HG03575 (cell line): Measurements from ENCODE around the gene DNAH10.

Source experiments
- ATAC-seq: cut with Tn5 transposase; IDR thresholded peaks from one replicate; pipeline ENCODE4 v1.9.1; 2021; ENCODE audit not compliant: unreplicated experiment, insufficient number of reproducible peaks, low FRiP score; ENCODE audit errors: extremely low read depth

Gene DNAH10

DNA sequence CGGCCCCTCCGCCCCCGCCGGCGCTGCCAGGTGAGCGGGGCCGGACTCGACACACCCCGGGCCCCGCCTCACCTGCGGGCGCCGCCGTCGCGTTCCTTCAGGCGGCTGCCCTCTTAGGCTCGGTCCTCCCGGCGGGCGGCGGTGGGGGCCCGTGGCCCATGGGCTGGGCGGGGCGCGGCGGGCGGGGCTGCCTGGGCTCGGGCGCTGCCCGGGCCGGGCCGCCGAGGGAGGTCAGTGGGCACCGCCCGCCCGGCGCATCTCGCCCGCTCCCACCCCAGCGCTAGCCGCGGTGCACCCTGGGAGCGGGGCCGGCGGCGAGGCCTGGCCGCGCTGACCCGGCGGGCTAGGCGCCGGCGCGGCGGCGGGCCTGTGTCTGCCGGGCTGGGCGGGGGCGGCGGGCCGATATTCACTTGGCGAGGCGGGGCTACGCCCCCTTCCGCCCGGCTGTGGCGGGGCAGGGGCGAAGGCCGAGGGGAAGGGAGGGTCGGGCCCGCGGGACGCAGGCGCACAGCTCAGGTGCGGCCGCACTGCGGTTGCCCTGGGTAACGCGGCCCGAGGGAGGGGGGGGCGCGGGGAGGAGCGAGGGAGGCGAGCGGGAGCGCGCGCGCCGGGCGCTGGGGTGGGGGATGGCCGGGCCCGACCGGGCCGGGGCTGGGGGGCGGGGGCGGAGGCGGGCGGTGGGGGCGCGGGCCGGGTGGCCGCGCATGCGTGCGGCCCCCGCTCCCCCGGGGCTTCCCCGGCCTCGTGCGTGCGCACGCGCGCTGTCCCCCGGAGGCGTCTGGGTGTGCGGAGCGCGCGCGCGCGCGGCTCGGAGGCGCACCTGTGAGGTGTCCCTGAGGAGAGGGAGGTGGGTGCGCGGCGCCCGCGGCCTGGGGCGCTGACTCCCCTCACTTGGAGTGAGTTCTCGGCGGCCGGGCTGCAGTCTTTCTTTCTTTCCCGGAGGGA lies 210.6 kb downstream of the DNAH10 start, which contains the start of the genes CCDC92 and ZNF664:
CCDC92 (minus strand) TSS at position 375 of the 945 bp plus-strand sequence. CDS start 28,526 bp downstream, outside the sequence.
ZNF664 (plus strand) TSS at position 759 of the 945 bp plus-strand sequence. CDS start 38,930 bp downstream, outside the sequence.
- no peak for ATAC-seq

DNA sequence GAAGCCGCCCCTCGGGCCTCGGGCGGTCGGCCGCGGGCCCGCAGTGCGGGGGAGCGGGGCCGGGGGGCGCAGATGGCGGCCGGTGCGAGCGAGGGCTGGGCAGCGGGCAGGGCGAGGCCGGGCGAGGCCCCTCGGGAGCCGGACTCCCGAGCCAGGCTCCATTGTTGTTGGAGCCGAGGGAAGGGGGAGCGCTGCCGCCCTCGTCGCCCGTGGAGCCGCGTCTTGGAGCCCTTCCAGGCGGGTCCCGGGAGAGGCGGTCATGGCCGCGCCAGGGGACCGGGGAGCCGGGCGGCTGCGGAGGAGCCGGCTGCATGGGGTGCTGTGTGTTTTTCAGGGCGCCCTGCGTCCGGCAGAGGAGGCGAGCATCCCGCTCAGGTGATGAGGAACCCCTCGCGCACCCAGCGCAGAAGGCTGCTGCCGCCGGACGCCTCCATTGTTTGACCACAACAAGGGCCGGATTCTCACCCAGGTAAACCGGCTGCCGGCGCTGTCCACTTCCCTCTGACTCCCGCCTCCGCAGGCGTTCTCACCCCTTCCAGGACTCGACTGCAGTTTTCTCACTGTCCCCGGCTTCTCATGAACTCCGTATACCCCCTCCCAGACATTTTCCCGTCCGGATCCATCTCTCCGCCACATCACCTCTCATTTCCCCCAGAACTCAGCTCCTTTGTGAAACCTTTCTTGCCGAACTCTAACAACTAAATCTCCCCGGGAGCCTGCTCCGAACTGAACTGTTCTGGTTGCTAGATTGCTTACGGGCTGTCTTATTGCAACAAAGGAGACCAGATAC lies 211.6 kb downstream of the DNAH10 start:
- ATAC-seq: no peak

DNA sequence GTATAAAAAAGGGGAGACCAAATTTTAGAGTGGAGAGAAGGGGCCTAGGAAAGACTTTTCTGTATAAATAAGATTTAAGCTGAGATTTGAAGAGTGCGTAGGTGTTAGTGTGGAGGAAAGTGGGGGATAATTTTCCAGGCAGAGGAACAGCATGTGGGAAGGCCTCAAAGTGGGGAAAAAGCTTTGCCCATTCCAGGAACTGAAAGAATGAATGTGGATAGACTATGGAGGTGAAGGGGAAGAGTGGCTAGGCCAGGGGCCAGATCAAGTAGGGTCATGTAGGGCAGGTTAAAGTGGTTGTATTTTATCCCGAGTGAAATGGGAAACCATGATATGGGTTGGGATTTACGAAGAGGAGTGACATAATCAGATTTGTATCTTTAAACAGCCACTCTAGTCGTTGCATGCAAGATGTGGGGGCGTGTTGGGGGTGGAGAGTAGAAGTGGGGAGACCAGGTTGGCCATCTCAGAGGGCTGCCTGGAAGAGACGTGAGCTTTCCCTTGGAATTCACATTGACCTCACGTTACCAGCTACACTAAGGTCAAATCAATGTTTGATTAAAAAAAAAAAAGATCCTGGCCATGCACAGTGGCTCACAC lies 214.2 kb downstream of the DNAH10 start:
- ATAC-seq: no peak

DNA sequence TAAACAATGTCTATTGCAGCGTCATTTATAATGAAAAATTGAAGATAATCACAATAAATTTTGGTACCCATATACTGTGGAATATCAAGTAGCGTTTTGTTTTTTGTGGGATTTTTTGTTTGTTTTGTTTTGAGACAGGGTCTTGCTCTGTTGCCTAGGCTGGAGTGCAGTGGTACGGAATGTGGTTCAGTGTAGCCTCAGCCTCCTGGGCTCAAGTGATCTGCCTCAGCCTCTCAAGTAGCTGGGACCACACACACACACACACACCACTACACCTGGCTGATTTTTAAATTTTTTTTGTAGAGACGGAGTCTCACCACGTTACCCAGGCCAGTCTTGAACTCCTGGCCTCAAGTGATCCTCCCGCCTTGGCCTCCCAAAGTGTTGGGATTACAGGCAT lies 217.5 kb downstream of the DNAH10 start:
- no peak for ATAC-seq

DNA sequence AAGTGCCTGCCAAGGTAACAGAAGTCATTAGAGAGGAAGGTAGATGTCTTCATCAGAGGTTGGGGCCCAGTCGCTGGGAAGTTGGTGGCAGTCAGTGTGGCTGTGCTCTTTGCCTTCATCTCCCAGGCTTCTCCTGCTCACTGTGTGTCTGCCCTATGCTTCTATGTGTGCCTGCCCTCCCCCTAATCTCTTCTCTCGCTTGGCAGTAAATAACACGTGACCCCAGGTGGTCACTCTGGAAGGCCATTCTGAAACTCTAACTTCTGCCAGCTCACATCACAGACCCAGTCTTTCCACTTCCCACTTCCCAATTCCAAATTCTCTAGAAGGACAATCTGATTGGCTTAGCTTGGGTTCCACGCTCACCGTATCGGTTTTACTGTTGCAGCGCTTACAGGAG lies 220.2 kb downstream of the DNAH10 start:
- ATAC-seq: no peak

DNA sequence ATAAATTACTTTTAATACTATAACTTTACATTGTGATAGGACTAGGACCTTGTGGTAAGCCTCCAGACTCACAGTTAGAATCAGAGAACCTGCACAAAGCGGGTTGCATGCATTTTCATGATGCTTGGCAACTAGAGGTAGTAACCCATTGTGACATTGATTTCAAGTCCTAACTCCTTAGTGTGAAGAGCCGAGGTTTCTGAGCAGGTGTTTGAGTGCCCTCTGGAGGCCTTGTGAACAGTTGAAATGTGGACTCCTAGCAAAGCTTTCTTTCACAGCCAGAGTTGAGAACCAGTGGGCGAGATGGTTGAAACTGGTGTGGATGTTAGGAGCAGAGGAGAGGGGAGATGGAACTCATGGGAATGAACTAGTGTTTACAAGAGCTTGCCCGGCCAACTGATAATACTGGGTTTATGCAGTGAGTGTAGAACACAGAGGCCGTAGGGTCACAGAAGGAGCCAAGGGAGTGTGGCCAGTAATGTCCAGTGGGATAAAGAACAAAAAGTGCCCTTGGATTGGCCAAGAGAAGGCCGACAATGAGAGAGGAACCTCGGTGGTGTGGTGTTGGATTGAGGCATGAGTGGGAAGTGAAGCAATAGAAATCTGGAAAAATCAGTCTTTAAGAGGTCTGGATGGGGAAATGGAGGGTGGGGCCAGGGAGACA lies 221.9 kb downstream of the DNAH10 start:
- ATAC-seq: no peak

DNA sequence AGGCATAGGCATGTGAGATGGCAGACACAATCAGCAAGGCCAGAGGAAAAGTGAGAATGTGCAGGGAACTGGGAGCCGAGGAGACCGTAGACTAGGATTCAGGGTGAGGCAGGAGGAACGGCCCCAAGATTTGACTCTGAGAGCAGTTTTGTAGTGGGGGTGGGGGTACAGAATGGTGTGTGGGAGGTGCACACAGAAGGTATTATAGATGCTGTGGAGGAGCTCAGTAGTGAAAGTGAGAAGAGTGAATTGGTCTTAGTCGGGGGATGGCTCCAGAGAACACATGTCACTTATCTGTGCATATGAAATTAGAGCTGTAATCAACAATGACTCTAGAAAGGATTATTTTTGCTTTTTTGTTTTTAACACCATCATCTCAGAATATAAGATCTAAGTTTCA lies 222.8 kb downstream of the DNAH10 start:
- no peak for ATAC-seq
